SK-N-SH treated with all-trans-retinoic acid at 6 μM for 48 hours (cell line): ENCODE data around the gene TUB.

Experiments used
- BACH2 ChIP-seq: fragments of 250-450 bp; sonication (Bioruptor Pico); IDR thresholded peaks from 2 replicates; pipeline ENCODE4 v1.9.0; 2021; ENCODE audit warnings: mild to moderate bottlenecking, borderline replicate concordance
- CSDC2 ChIP-seq: fragments of 250-450 bp; sonication (Bioruptor Pico); IDR thresholded peaks from 2 replicates; pipeline ENCODE4 v1.5.0; 2020; ENCODE audit warnings: mild to moderate bottlenecking, moderate library complexity
- ISL1 ChIP-seq: fragments of 250-450 bp; sonication (Bioruptor Pico); IDR thresholded peaks from 2 replicates; pipeline ENCODE4 v2.1.2; 2022; ENCODE audit warnings: mild to moderate bottlenecking, moderate library complexity
- PPARA ChIP-seq: fragments of 250-450 bp; sonication (Bioruptor Pico); IDR thresholded peaks from 2 replicates; pipeline ENCODE4 v1.5.0; 2020; ENCODE audit warnings: mild to moderate bottlenecking, borderline replicate concordance
- ZFP3 ChIP-seq: fragments of 250-450 bp; sonication (Bioruptor Pico); IDR thresholded peaks from 2 replicates; pipeline ENCODE4 v1.5.0; 2020; ENCODE audit warnings: mild to moderate bottlenecking, moderate library complexity
- ZNF8 ChIP-seq: fragments of 450-650 bp; formaldehyde crosslinking; IDR thresholded peaks from 2 replicates; pipeline ENCODE4 v1.5.0; 2020; ENCODE audit warnings: mild to moderate bottlenecking, moderate library complexity
- TF ChIP-seq, protein P1 (sequence below): fragments of 250-450 bp; sonication (Bioruptor Pico); IDR thresholded peaks from 2 replicates; pipeline ENCODE4 v1.8.0; 2020; ENCODE audit warnings: mild to moderate bottlenecking, moderate library complexity, borderline replicate concordance

DNA sequence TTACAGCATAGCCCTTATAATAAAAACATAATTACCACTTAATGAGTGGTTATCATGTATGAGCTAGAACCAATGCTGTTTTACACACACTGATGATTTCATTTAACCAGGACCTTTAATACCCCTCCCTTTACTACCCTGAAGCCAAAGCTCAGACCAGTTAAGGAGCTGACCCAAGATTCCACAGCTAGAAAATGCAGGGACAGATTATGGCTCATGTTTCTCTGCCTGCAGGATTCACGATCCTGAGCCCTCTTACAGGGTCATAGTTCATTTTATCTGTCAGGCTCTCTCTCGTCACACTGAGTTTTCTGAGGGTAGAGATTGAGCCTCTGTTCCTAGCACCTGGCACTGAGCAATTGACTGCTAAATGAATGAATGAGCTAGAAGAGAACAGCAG, 27.4 kb downstream of the TUB start:
- TF ChIP-seq, protein P1, sequence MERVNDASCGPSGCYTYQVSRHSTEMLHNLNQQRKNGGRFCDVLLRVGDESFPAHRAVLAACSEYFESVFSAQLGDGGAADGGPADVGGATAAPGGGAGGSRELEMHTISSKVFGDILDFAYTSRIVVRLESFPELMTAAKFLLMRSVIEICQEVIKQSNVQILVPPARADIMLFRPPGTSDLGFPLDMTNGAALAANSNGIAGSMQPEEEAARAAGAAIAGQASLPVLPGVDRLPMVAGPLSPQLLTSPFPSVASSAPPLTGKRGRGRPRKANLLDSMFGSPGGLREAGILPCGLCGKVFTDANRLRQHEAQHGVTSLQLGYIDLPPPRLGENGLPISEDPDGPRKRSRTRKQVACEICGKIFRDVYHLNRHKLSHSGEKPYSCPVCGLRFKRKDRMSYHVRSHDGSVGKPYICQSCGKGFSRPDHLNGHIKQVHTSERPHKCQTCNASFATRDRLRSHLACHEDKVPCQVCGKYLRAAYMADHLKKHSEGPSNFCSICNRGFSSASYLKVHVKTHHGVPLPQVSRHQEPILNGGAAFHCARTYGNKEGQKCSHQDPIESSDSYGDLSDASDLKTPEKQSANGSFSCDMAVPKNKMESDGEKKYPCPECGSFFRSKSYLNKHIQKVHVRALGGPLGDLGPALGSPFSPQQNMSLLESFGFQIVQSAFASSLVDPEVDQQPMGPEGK, result no peak
- TF ChIP-seq ISL1 (CRISPR knock-in tag) (no peak), ZNF8 (CRISPR knock-in tag) (no peak), ZFP3 (no peak), CSDC2 (CRISPR knock-in tag) (no peak), BACH2 (CRISPR knock-in tag) (no peak), PPARA (CRISPR knock-in tag) (no peak)
